Naive B cell (primary cell): Measurements from ENCODE around the gene PLSCR3. TPM values are rescaled to one million over a fixed set of nuclear protein-coding genes. Genes with fewer than 3 reads are reported as not detected.

Experiments used
- ATAC-seq, 2 donors: fragments of 150-1000 bp; cut with Tn5 transposase; 2 replicates each; pipeline ENCODE4 v1.10.0; 2021; ENCODE audit warnings: low read depth in 2 of 2, mild to moderate bottlenecking in 2 of 2, moderate library complexity in 2 of 2
- DNase-seq: peaks from one replicate; pipeline ENCODE4 v3.0.0; 2022
- H3K27ac Mint-ChIP-seq, 6 donors: one replicate each; pipeline ENCODE4 v1.8.0; 2020 to 2022; ENCODE audit warnings: mild to moderate bottlenecking in 6 of 6, mixed read lengths in 6 of 6, moderate library complexity in 5 of 6, inconsistent platforms in 2 of 6
- H3K27me3 Mint-ChIP-seq, 3 donors: one replicate each; pipeline ENCODE4 v1.8.0; 2021 to 2022; ENCODE audit warnings: mixed read lengths in 3 of 3, mild to moderate bottlenecking in 1 of 3
- H3K36me3 Mint-ChIP-seq, 2 donors: one replicate each; pipeline ENCODE4 v1.8.0; 2020 to 2022; ENCODE audit warnings: mixed read lengths in 2 of 2, inconsistent platforms in 1 of 2, mild to moderate bottlenecking in 1 of 2
- H3K4me1 Mint-ChIP-seq, 3 donors: one replicate each; pipeline ENCODE4 v1.8.0; 2020 to 2022; ENCODE audit warnings: mixed read lengths in 3 of 3, inconsistent platforms in 1 of 3, mild to moderate bottlenecking in 1 of 3, moderate library complexity in 1 of 3
- H3K4me3 Mint-ChIP-seq, 8 donors: one replicate each; pipeline ENCODE4 v1.8.0; 2020 to 2022; ENCODE audit warnings: mild to moderate bottlenecking in 8 of 8, mixed read lengths in 8 of 8, moderate library complexity in 8 of 8, inconsistent platforms in 2 of 8
- H3K9me3 Mint-ChIP-seq, 7 donors: one replicate each; pipeline ENCODE4 v1.8.0; 2020 to 2022; ENCODE audit warnings: mixed read lengths in 7 of 7, mild to moderate bottlenecking in 5 of 7, inconsistent platforms in 2 of 7, moderate library complexity in 1 of 7
- polyA plus RNA-seq, 6 donors: library from polyadenylated mRNA; unstranded; fragments of 300-500 nt; fragmentation: Illumina TruSeq; gene quantifications; one replicate each; pipeline ENCODE4 v1.2.3, GENCODE V29; 2021; ENCODE audit warnings: low read depth in 6 of 6

PLSCR3 gene
- polyA plus RNA-seq, 6 donors from 2014 or later: 43.1 to 73.4 (median 59.1) TPM

DNA sequence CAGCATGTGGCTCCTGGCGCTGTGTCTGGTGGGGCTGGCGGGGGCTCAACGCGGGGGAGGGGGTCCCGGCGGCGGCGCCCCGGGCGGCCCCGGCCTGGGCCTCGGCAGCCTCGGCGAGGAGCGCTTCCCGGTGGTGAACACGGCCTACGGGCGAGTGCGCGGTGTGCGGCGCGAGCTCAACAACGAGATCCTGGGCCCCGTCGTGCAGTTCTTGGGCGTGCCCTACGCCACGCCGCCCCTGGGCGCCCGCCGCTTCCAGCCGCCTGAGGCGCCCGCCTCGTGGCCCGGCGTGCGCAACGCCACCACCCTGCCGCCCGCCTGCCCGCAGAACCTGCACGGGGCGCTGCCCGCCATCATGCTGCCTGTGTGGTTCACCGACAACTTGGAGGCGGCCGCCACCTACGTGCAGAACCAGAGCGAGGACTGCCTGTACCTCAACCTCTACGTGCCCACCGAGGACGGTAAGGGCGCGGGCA, 14.0 kb upstream of the PLSCR3 start:
- H3K36me3 Mint-ChIP-seq: no peaks in the 10 kb centered on the region
- no peak for ATAC-seq
- H3K9me3 Mint-ChIP-seq: no peaks in the 10 kb centered on the region
- peaks cover 16 to 35% (median 32%) of the 10 kb centered on the region in 3 donors for H3K27me3 Mint-ChIP-seq
- peaks cover 8 to 30% (median 14%) of the 10 kb centered on the region in 3 donors for H3K4me1 Mint-ChIP-seq
- DNase-seq: no peak
- H3K27ac Mint-ChIP-seq: no peak overlapping the region
- no peak overlapping the region for H3K4me3 Mint-ChIP-seq

GRCh38 chr17:7407485-7408251, 13.3 kb upstream of the PLSCR3 start, which contains the start of gene NLGN2:
Gene NLGN2 (plus strand): TSS chr17:7407845. CDS start chr17:7408256, 411 bp downstream.
- peak within 1 kb of the TSS in 1 of 6 donors; percentile 60 for H3K27ac Mint-ChIP-seq
- peaks cover 14 to 36% (median 19%) of the 10 kb centered on the region in 3 donors for H3K4me1 Mint-ChIP-seq
- ATAC-seq (no peak), DNase-seq (no peak)
- H3K4me3 Mint-ChIP-seq: peak within 1 kb of the TSS in 4 of 8 donors; percentile 18 to 80 (median 42)
- H3K36me3 Mint-ChIP-seq: no peaks in the 10 kb centered on the region
- no peaks in the 10 kb centered on the region for H3K9me3 Mint-ChIP-seq
- H3K27me3 Mint-ChIP-seq: peaks cover 16 to 35% (median 32%) of the 10 kb centered on the region in 3 donors

GRCh38 chr17:7407082-7407481, 12.8 kb upstream of the PLSCR3 start:
- no peak for DNase-seq
- Mint-ChIP-seq H3K36me3 (no peaks in the 10 kb centered on the region), H3K27ac (no peak overlapping the region), H3K9me3 (no peaks in the 10 kb centered on the region), H3K27me3 (peaks cover 16 to 35% (median 32%) of the 10 kb centered on the region in 3 donors), H3K4me3 (peak overlapping the region in 3 of 8 donors; percentile 18 to 54 (median 31)), H3K4me1 (peaks cover 14 to 36% (median 19%) of the 10 kb centered on the region in 3 donors)
- ATAC-seq: no peak

GRCh38 chr17:7406235-7406825, 12.0 kb upstream of the PLSCR3 start:
- DNase-seq (no peak), ATAC-seq (no peak)
- Mint-ChIP-seq H3K4me1 (peaks cover 14 to 42% (median 19%) of the 10 kb centered on the region in 3 donors), H3K27ac (peak overlapping the region in 1 of 6 donors; percentile 71), H3K36me3 (no peaks in the 10 kb centered on the region), H3K9me3 (no peaks in the 10 kb centered on the region), H3K27me3 (peaks cover 16 to 35% (median 32%) of the 10 kb centered on the region in 3 donors), H3K4me3 (peak overlapping the region; percentile 41 to 94 (median 82))

GRCh38 chr17:7405350-7406234, 11.3 kb upstream of the PLSCR3 start:
- H3K27me3 Mint-ChIP-seq: peaks cover 16 to 35% (median 32%) of the 10 kb centered on the region in 3 donors
- no peak for ATAC-seq
- H3K36me3 Mint-ChIP-seq: no peaks in the 10 kb centered on the region
- H3K4me1 Mint-ChIP-seq: peaks cover 14 to 42% (median 19%) of the 10 kb centered on the region in 3 donors
- H3K9me3 Mint-ChIP-seq: no peaks in the 10 kb centered on the region
- no peak for DNase-seq
- H3K4me3 Mint-ChIP-seq: peak overlapping the region; percentile 84 to 94 (median 90)
- H3K27ac Mint-ChIP-seq: peak overlapping the region in 3 of 6 donors; percentile 71 to 87 (median 85)

DNA sequence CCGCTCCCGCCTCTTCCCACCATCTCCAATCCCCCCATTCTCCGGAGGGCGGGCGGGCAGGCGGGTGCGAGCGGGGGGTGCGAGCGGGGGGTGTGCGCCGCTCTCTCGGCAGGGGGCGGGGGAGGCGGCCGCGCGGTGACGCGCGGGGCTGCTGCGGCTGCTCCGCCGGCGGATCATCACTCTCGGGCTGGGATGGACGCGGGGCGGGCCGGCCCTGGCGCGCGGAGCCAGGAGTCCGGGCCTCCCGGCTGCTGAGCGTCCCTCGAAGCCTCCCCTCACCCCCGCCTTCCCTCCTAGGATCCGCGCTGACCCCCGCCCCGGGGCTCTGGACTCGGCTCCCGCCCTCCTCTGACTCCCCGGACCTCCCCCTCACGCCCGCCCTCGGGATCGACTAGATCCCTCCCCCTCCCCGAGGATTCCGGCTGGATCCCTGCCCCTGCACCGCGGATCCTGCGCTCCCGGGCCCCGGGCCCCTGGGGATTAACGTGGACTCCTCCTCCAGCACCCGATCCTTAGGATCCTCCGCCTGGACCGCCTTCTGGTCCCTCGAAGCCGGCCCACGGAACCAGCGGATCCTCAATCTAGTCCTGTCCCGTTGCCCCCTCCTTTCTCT, 10.5 kb upstream of the PLSCR3 start:
- ATAC-seq: peak; percentile 36 to 42
- H3K27ac Mint-ChIP-seq: peak overlapping the region; percentile 82 to 97 (median 96)
- H3K4me1 Mint-ChIP-seq: peaks cover 14 to 42% (median 19%) of the 10 kb centered on the region in 3 donors
- H3K27me3 Mint-ChIP-seq: peaks cover 15 to 27% (median 24%) of the 10 kb centered on the region in 3 donors
- DNase-seq: no peak
- no peaks in the 10 kb centered on the region for H3K9me3 Mint-ChIP-seq
- H3K36me3 Mint-ChIP-seq: no peaks in the 10 kb centered on the region
- peak overlapping the region; percentile 90 to 100 (median 98) for H3K4me3 Mint-ChIP-seq

GRCh38 chr17:7403977-7404736, 9.8 kb upstream of the PLSCR3 start, which contains the start of gene TMEM256:
Gene TMEM256 (minus strand): TSS chr17:7404097. CDS start chr17:7404084, 13 bp downstream.
- Mint-ChIP-seq H3K4me3 (peak within 1 kb of the TSS; percentile 90 to 100 (median 98)), H3K4me1 (peaks cover 15 to 42% (median 18%) of the 10 kb centered on the region in 3 donors), H3K9me3 (no peaks in the 10 kb centered on the region), H3K36me3 (no peaks in the 10 kb centered on the region), H3K27ac (peak within 1 kb of the TSS; percentile 82 to 97 (median 96)), H3K27me3 (peaks cover 9 to 21% (median 17%) of the 10 kb centered on the region in 3 donors)
- peak; percentile 93 for DNase-seq
- peak; percentile 92 to 93 for ATAC-seq

DNA sequence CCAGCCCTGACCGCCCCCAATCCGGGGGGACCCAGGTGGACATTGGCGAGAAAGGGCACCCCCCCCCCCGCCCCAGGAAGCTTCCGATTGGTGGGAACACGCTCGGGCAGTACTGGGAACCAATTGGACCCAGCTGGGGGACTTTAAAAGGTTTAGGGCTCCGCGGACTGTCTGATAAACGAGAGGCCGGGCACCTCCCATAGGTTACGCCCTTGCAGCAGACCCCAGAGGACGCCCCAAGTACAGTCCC, 9.3 kb upstream of the PLSCR3 start:
- Mint-ChIP-seq H3K4me3 (peak overlapping the region; percentile 90 to 100 (median 98)), H3K4me1 (peaks cover 15 to 42% (median 16%) of the 10 kb centered on the region in 3 donors), H3K27ac (peak overlapping the region; percentile 82 to 97 (median 96)), H3K36me3 (no peaks in the 10 kb centered on the region), H3K9me3 (no peaks in the 10 kb centered on the region), H3K27me3 (peaks cover 6 to 16% (median 13%) of the 10 kb centered on the region in 3 donors)
- DNase-seq (no peak), ATAC-seq (peak; percentile 18 to 22)

DNA sequence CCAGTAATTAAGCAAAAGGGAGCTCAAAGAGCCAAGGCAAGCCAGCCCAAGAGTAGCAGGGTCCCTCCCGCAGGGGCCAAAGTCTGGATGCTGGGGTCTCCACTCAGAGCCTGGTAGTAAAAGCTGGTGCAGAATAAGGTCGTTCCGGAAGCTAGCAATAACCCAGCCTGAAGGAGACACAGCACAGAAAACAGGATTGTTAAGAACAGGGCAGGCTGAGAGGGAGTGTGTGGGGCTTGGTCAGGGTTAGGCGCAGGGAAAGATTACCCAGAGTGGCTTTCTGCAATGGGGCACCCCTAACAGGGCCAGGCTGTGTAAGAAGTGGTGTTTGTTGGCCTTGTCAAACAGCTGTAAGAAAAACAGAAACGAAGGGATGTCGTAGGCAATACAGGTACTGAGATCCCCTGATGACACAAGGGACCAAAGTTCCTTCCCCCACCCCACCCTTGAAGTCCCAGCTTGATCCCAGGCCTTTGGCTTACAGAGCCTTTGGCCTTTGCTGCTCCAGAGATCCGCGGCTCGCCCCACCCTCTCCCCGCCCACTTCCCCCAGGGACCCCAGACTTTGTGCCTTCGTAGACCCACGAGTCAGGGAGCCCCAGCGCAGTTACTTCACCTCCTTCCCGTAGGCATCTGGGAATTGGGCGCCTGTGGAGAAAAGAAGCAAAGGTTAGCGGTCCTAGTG, 8.9 kb upstream of the PLSCR3 start:
- DNase-seq (no peak), ATAC-seq (no peak)
- Mint-ChIP-seq H3K4me1 (peaks cover 15 to 42% (median 16%) of the 10 kb centered on the region in 3 donors), H3K27me3 (peaks cover 6 to 16% (median 13%) of the 10 kb centered on the region in 3 donors), H3K27ac (peak overlapping the region; percentile 49 to 84 (median 77)), H3K36me3 (no peaks in the 10 kb centered on the region), H3K9me3 (no peaks in the 10 kb centered on the region), H3K4me3 (peak overlapping the region; percentile 90 to 100 (median 98))

DNA sequence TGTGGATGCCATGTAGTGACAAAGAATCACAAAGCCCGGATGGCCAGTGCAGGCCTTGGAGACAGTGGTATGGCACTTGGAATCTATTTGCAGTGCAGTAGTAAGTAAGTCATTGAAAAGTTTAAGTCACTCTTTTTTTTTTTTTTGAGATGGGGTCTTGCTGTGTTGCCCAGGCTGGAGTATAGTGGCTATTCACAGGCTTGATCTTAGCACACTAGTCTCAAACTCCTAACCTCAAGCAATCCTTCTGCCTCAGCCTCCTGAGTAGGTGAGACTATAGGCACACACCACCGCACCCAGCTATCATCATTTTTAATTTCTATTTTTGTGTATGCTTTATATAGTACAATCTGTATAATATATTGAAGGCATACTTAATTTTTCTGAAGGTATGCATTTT, 4.3 kb upstream of the PLSCR3 start:
- Mint-ChIP-seq H3K27me3 (no peaks in the 10 kb centered on the region), H3K4me3 (peak overlapping the region in 1 of 8 donors; percentile 78), H3K27ac (no peak overlapping the region)

GRCh38 chr17:7396147-7396546, 1.8 kb upstream of the PLSCR3 start:
- Mint-ChIP-seq H3K4me1 (peaks cover 26 to 31% (median 27%) of the 10 kb centered on the region in 3 donors), H3K36me3 (no peaks in the 10 kb centered on the region), H3K9me3 (no peaks in the 10 kb centered on the region), H3K27ac (peak overlapping the region in 1 of 6 donors; percentile 40), H3K27me3 (no peaks in the 10 kb centered on the region), H3K4me3 (peak overlapping the region in 4 of 8 donors; percentile 4 to 63 (median 26))
- DNase-seq (no peak), ATAC-seq (no peak)

More for the DNA sequence above, 4.3 kb upstream of the PLSCR3 start:
- no peaks in the 10 kb centered on the region for H3K36me3 Mint-ChIP-seq
- no peak for DNase-seq
- no peak for ATAC-seq
- peaks cover 22 to 30% (median 25%) of the 10 kb centered on the region in 3 donors for H3K4me1 Mint-ChIP-seq
- H3K9me3 Mint-ChIP-seq: no peaks in the 10 kb centered on the region
